ENCODE data around the gene MIR17HG.

DNA sequence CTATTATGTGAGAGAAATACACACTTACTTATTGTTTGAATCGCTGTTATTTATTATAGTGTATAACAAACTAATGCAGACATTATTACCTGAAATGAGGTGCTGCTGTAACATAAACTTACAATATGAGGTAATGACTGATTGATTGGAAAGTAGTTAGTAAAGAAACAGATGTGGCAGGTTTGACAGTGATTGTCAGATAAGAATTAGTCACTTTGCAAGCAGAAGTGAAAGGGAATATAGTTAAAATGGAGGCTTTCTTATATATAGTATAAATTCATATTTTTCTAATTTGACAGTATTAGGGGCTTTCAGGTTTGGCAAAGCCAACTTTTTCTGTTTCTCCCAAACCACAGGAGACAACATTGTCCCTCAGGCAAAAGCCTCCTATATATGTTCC, 20.6 kb downstream of the MIR17HG start:
- TF ChIP-seq CTCF (IDR thresholded peaks at IDR 0.05) (no peak), POLR2A (IDR thresholded peaks at IDR 0.05) (no peak)

Data from esophagus squamous epithelium (tissue), 4 donors.